ENCODE measurements around the gene DNAH7. TPM values are rescaled to one million over a fixed set of nuclear protein-coding genes. Genes with fewer than 3 reads are reported as not detected.

The DNAH7 gene
- total and polyA plus RNA-seq, 2 of the 13 experiments (the other 11 are each of a cell fraction or from before 2014, with no cell fraction given): 0.09 TPM; not detected in 1

DNA sequence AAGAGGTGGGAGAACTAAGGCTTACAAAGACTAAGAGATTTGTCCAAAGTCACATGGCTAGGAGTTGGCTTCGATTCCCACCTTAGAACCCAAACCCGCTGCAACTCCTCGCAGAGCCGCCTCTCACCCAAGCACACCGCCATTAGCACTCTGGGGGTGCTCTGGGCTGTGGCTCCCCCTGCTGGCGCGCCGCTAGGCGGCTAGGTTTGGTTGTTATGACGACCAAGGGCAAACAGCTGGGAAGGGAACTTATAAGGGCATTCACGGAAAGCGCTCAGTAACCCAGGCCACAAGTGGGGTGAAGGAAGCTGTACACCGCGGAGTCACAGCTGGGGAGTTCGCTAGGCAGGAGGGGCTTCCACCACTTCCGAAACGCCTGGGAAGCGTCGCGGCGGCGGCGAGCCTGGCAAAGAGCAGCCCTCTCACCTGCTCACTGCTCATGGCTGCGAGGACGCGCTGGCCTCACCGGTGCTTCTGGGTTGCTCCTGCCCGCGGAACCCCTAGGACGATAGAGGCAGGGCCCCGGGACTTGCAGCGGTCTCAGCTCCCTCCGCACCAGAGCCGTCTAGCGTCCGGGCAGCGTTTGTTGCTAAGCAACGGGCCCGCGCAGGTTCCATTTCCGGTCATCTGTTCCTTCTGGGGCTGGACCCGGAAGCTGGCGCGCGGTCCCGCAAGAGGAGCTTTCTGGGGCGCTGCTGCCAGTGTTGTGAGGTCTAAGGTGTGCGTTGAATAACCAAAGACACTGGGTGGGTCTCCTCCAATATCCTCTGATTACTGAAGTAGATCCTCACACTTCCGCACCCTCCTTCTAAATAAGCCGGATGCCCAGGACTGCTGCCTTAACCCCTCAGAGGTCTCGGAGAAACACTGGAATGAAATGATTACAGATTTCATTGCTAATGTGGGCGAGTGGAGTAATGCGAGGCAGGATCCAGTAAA lies at the start of gene DNAH7 (continued):
- TF ChIP-seq KLF12 (CRISPR knock-in tag; IDR thresholded peaks at IDR 0.05; ENCODE audit: borderline replicate concordance): no peak
- no peak for TF ChIP-seq ZFP37 (CRISPR knock-in tag; IDR thresholded peaks at IDR 0.05; ENCODE audit: borderline replicate concordance)
- TF ChIP-seq ZC3H13 (CRISPR knock-in tag; IDR thresholded peaks at IDR 0.05): no peak
- TF ChIP-seq FOSL2 (CRISPR knock-in tag; IDR thresholded peaks at IDR 0.05): peak; percentile 41; the same call in 1 of the 2 replicates
- TF ChIP-seq ZNF609 (CRISPR knock-in tag; IDR thresholded peaks at IDR 0.05; ENCODE audit: borderline replicate concordance): 0 out of 2 replicates have a peak, but pooled peaks have one; percentile 20
- TF ChIP-seq HES4 (CRISPR knock-in tag; IDR thresholded peaks at IDR 0.05; ENCODE audit: borderline replicate concordance): no peak; the same call in 1 of the 2 replicates
- TF ChIP-seq ZNF143 (CRISPR knock-in tag; IDR thresholded peaks at IDR 0.05): 0 out of 2 replicates have a peak, but pooled peaks have one; percentile 41
- no peak for TF ChIP-seq ZNF713 (CRISPR knock-in tag; IDR thresholded peaks at IDR 0.05)
- peak; percentile 54; the same call in 1 of the 2 replicates for TF ChIP-seq TBX2 (CRISPR knock-in tag; IDR thresholded peaks at IDR 0.05; ENCODE audit: borderline replicate concordance)
- TF ChIP-seq SMAD1 (CRISPR knock-in tag; IDR thresholded peaks at IDR 0.05; ENCODE audit: borderline replicate concordance, low read depth): 0 out of 2 replicates have a peak, but pooled peaks have one; percentile 67
- TF ChIP-seq GMEB2 (CRISPR knock-in tag; IDR thresholded peaks at IDR 0.05; ENCODE audit: low read depth): no peak
- TF ChIP-seq RXRB (CRISPR knock-in tag; IDR thresholded peaks at IDR 0.05; ENCODE audit: borderline replicate concordance): peak; percentile 44; the same call in 1 of the 2 replicates
- TF ChIP-seq ZNF263 (CRISPR knock-in tag; IDR thresholded peaks at IDR 0.05): no peak
- TF ChIP-seq ETV5 (CRISPR knock-in tag; IDR thresholded peaks at IDR 0.05; ENCODE audit: borderline replicate concordance): peak; percentile 51; the same call in 1 of the 2 replicates
- TF ChIP-seq ZNF274 (CRISPR knock-in tag; IDR thresholded peaks at IDR 0.05): peak; percentile 91
- TF ChIP-seq CBX1 (IDR thresholded peaks at IDR 0.05; ENCODE audit: low read depth): no peak
- no peak for TF ChIP-seq NCOR1 (IDR thresholded peaks at IDR 0.05; ENCODE audit: borderline replicate concordance, low read length)
- no peak for TF ChIP-seq ZNF460 (CRISPR knock-in tag; IDR thresholded peaks at IDR 0.05; ENCODE audit: borderline replicate concordance)
- TF ChIP-seq ZNF264 (CRISPR knock-in tag; IDR thresholded peaks at IDR 0.05): no peak
- peak; percentile 92 for TF ChIP-seq ZNF704 (CRISPR knock-in tag; IDR thresholded peaks at IDR 0.05; ENCODE audit: borderline replicate concordance)
- TF ChIP-seq ZKSCAN5 (CRISPR knock-in tag; IDR thresholded peaks at IDR 0.05): no peak
- peak; percentile 48 for TF ChIP-seq TBL1XR1 (IDR thresholded peaks at IDR 0.05; ENCODE audit: borderline replicate concordance, low read length, partially characterized antibody)

Data from HepG2 (cell line).